Endometrium (tissue), 2 donors: Measurements from ENCODE around the gene DAND5.

Experiments used
- FAIRE-seq: peaks from 2 replicates; lab custom pipeline; 2012; peaks lifted over from hg19 to GRCh38; lab: Jason Lieb, UNC
- donor health status: control.
- donor health status: control.

Gene DAND5

GRCh38 chr19:13010038-13010991 is 40.9 kb downstream of the DAND5 start:
- FAIRE-seq: no peak

GRCh38 chr19:13010992-13011652 is 41.7 kb downstream of the DAND5 start:
- FAIRE-seq: no peak

GRCh38 chr19:13011653-13012389 is 42.4 kb downstream of the DAND5 start:
- no peak for FAIRE-seq

GRCh38 chr19:13012390-13012689 is 43.0 kb downstream of the DAND5 start:
- no peak for FAIRE-seq

GRCh38 chr19:13012690-13013608 is 43.6 kb downstream of the DAND5 start:
- FAIRE-seq: no peak

GRCh38 chr19:13013649-13014048 is 44.3 kb downstream of the DAND5 start:
- no peak for FAIRE-seq

GRCh38 chr19:13014101-13014920 is 44.9 kb downstream of the DAND5 start:
- no peak for FAIRE-seq

- FAIRE-seq: no peak
Observed at GRCh38 chr19:13014921-13015280, 45.5 kb downstream of the DAND5 start.

GRCh38 chr19:13015361-13016223 is 46.2 kb downstream of the DAND5 start:
- no peak for FAIRE-seq

- FAIRE-seq: no peak
Observed at GRCh38 chr19:13016245-13016627, 46.9 kb downstream of the DAND5 start.

- FAIRE-seq: no peak
Observed at GRCh38 chr19:13016628-13017305, 47.4 kb downstream of the DAND5 start.

GRCh38 chr19:13017306-13018034 is 48.1 kb downstream of the DAND5 start:
- no peak for FAIRE-seq

- FAIRE-seq: no peak
Observed at GRCh38 chr19:13018035-13018914, 48.9 kb downstream of the DAND5 start.

- FAIRE-seq: no peak
Observed at GRCh38 chr19:13019332-13019731, 50.0 kb downstream of the DAND5 start.

- no peak for FAIRE-seq
Observed at GRCh38 chr19:13020002-13020414, 50.6 kb downstream of the DAND5 start.

GRCh38 chr19:13022111-13022858 is 52.9 kb downstream of the DAND5 start:
- FAIRE-seq: no peak
